Tongue (tissue), 2 donors: ENCODE results near the gene FAM234B. TPM values are rescaled to one million over a fixed set of nuclear protein-coding genes. Genes with fewer than 3 reads are reported as not detected.
"Not testable (repeated sequence)": the region's sequence is repeated elsewhere in the genome, so short reads cannot be mapped to it uniquely, and the experiment has no call there.

Experiments used
- DNase-seq: peaks from one replicate; pipeline ENCODE4 v3.0.0-alpha.2; 2015
- total RNA-seq: library from RNA; depleted of rRNA; stranded (reverse); fragments of >200 nt; gene quantifications from one replicate; pipeline ENCODE4 v1.2.3, GENCODE V29; 2014

The FAM234B gene
- total RNA-seq, 1 donor from 2014 or later, result 3.0 TPM

- DNase-seq, result peak; percentile 45
Measured at GRCh38 chr12:13023811-13024530, 20.2 kb upstream of the FAM234B start.

GRCh38 chr12:13024531-13024916 is 19.7 kb upstream of the FAM234B start:
- DNase-seq, result no peak

- peak; percentile 45 for DNase-seq
Measured at GRCh38 chr12:13026286-13026685, 17.9 kb upstream of the FAM234B start.

GRCh38 chr12:13027032-13027431 is 17.1 kb upstream of the FAM234B start:
- DNase-seq, result no peak

GRCh38 chr12:13027508-13027907 is 16.7 kb upstream of the FAM234B start:
- DNase-seq, result no peak

- peak; percentile 40 for DNase-seq
Measured at GRCh38 chr12:13028825-13029570, 15.2 kb upstream of the FAM234B start.

- DNase-seq, result peak; percentile 15
Measured at GRCh38 chr12:13030541-13031291, 13.5 kb upstream of the FAM234B start.

- DNase-seq, result no peak
Measured at GRCh38 chr12:13032164-13032563, 12.0 kb upstream of the FAM234B start.

- DNase-seq, result peak; percentile 10
Measured at GRCh38 chr12:13033476-13033875, 10.7 kb upstream of the FAM234B start.

- not testable (repeated sequence) for DNase-seq
Measured at GRCh38 chr12:13035335-13035734, 8.8 kb upstream of the FAM234B start.

- no peak for DNase-seq
Measured at GRCh38 chr12:13036881-13037280, 7.3 kb upstream of the FAM234B start.

- no peak for DNase-seq
Measured at GRCh38 chr12:13038491-13039161, 5.6 kb upstream of the FAM234B start.

- no peak for DNase-seq
Measured at GRCh38 chr12:13039328-13039956, 4.7 kb upstream of the FAM234B start.

GRCh38 chr12:13041224-13041623 is 3.0 kb upstream of the FAM234B start:
- no peak for DNase-seq

GRCh38 chr12:13042666-13043230 is 1.4 kb upstream of the FAM234B start:
- DNase-seq, result no peak

GRCh38 chr12:13044906-13045299 is 722 bp downstream of the FAM234B start:
- peak; percentile 19 for DNase-seq

- no peak for DNase-seq
Measured at GRCh38 chr12:13045816-13046215, 1.6 kb downstream of the FAM234B start.

- no peak for DNase-seq
Measured at GRCh38 chr12:13046964-13047363, 2.8 kb downstream of the FAM234B start.

GRCh38 chr12:13049816-13050215 is 5.6 kb downstream of the FAM234B start:
- no peak for DNase-seq

- DNase-seq, result no peak
Measured at GRCh38 chr12:13052421-13052820, 8.2 kb downstream of the FAM234B start.

- not testable (repeated sequence) for DNase-seq
Measured at GRCh38 chr12:13053617-13054016, 9.4 kb downstream of the FAM234B start.

GRCh38 chr12:13060581-13060980 is 16.4 kb downstream of the FAM234B start:
- DNase-seq, result no peak
